HG03064 (cell line): Measurements from ENCODE around the gene IFT172.
"Not testable (repeated sequence)": the region's sequence is repeated elsewhere in the genome, so short reads cannot be mapped to it uniquely, and the experiment has no call there.

ENCODE experiments used
- ATAC-seq: cut with Tn5 transposase; IDR thresholded peaks from one replicate; pipeline ENCODE4 v1.9.1; 2021; ENCODE audit warnings: low read depth; ENCODE audit not compliant: unreplicated experiment

The IFT172 gene, protein sequence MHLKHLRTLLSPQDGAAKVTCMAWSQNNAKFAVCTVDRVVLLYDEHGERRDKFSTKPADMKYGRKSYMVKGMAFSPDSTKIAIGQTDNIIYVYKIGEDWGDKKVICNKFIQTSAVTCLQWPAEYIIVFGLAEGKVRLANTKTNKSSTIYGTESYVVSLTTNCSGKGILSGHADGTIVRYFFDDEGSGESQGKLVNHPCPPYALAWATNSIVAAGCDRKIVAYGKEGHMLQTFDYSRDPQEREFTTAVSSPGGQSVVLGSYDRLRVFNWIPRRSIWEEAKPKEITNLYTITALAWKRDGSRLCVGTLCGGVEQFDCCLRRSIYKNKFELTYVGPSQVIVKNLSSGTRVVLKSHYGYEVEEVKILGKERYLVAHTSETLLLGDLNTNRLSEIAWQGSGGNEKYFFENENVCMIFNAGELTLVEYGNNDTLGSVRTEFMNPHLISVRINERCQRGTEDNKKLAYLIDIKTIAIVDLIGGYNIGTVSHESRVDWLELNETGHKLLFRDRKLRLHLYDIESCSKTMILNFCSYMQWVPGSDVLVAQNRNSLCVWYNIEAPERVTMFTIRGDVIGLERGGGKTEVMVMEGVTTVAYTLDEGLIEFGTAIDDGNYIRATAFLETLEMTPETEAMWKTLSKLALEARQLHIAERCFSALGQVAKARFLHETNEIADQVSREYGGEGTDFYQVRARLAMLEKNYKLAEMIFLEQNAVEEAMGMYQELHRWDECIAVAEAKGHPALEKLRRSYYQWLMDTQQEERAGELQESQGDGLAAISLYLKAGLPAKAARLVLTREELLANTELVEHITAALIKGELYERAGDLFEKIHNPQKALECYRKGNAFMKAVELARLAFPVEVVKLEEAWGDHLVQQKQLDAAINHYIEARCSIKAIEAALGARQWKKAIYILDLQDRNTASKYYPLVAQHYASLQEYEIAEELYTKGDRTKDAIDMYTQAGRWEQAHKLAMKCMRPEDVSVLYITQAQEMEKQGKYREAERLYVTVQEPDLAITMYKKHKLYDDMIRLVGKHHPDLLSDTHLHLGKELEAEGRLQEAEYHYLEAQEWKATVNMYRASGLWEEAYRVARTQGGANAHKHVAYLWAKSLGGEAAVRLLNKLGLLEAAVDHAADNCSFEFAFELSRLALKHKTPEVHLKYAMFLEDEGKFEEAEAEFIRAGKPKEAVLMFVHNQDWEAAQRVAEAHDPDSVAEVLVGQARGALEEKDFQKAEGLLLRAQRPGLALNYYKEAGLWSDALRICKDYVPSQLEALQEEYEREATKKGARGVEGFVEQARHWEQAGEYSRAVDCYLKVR (N-terminal part only)

DNA sequence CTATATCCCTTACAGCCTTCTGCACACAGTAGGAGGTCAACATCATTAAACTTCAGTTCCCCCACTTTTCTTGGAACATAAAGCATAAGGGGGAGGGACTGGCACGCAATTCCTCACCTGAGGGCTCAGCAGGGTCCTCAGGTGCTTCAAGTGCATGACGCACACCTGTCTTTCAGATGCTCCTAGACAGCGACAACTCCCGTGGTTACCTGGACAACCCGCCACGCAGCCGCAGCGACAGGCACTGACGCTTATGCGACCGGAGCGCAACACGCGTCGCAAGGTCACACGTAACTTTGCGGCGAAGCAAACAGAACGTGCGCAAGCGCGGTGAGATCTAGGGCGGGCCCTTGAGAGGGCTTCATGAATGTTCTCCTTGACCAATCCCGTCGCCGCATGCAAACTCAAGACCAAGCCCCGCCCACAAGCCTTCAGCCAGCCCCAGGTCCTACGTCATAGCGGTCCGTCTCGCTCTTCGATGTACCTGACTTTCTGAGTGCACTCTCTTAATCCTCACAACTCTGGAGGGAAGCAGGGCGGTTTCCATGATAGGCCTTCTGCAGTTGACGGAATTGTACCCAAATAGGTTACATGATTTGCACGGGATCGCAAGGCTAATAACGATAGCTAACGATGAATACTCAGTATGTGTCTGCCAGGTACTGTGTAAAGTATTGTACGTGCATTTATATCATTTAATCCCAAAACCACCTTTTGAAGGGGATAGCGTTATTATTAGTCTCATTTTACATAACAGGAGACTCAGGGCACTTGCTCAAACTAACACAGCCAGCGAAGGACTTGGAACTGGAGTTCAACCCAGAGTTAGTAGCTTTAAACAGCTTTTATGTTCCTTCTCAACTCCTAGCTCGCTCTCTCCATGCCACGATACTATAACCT lies at the start of gene IFT172:
Gene IFT172, minus strand, starts transcription at position 246 of the 900 bp plus-strand sequence. Its CDS starts 90 bp downstream, at position 156.
- ATAC-seq = peak; percentile 98

DNA sequence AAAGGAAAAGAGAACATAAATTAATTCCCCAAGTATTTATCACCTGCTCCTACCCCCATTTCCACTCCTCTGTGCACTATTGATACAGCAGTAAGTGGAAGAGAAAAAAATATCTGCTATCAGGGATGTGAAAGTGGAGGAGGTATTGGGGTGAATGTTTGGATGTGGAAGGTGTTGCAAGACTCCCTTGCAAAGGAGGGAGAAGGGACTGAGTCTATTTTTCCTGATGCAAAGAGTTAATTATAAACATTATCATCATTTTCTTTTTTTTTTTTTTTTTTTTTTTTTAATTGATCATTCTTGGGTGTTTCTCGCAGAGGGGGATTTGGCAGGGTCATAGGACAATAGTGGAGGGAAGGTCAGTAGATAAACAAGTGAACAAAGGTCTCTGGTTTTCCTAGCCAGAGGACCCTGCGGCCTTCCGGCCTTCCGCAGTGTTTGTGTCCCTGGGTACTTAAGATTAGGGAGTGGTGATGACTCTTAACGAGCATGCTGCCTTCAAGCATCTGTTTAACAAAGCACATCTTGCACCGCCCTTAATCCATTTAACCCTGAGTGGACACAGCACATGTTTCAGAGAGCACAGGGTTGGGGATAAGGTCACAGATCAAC lies 49.4 kb upstream of the IFT172 start:
- not testable (repeated sequence) for ATAC-seq

DNA sequence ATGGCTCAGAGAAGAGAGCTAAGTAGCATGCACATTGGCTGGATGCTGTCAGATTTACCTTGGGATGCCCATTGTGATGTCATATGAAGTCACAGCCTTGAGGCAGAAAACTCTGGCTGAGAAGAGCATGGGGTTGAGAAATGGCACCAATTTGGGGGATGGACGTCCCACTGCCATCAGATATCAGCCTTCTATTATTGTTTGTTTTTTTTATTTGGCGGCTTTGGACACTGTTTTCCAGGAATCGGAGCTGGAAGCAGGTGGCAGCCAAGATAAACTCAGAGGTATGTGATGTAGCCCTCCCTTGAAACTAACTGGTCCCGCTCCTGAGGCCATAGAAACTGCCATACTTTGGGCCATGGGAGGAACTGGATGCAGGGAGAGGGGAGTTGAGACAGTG lies 47.7 kb upstream of the IFT172 start:
- ATAC-seq = no peak

DNA sequence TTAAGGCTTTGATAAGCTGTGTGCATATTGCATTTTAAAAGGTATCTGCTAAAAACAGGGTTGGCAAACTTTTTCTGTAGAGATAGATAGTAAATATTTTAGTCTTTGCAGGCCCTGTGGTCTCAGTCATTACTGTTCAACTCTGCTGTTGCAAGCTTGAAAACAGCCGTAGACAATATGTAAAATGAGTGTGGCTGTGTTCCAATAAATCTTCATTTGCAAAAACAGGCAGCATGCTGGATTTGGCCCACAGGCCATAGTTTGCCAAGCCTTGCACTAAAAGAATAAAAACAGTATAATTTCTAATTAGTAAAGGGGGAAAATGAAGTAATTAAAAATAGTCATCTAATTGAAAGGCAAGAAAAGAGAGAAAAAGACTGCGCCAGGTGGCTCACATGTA lies 42.4 kb upstream of the IFT172 start:
- ATAC-seq = no peak

DNA sequence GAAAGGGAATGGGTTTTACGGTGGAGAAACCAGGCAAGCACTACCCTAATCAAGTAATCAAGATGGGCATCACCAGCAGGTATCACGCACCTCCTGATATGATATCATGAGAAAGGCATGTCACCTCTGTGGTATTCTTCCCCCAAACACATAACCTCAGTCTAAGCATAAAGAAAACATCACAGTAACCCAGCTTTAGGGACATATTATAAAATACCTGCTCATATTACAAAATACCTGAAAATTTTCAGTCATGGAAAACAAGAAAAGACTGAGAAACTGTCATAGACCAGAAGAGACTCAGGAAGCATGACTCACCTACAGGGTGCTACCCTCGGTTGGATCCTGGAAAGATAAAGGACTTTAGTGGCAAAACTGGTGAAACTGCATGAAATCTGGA lies 37.6 kb upstream of the IFT172 start:
- ATAC-seq = no peak

DNA sequence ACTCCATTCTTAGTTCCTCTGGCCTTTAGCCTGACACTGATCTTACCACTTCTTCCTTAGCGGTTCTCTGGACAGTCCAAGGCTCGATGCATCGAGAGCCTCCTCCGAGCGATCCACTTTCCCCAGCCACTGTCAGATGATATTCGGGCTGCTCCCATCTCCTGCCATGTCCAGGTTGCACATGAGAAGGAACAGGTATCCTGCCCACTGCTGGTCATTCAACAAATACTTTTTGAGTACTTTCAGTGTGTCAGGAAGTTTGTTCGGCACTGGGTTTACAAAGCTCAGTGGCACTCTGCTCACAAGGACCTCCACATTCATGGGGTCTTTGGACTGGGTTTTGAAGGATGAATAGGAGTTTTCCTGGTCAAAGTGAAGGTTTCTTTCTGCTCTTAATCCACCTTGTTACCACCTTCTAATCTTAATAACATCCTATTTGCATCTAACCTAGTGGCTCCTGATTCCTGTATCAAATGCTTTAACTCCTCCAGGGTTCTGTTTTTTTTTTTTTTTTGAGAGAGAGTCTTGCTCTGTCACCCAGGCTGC lies 32.9 kb upstream of the IFT172 start:
- no peak for ATAC-seq

DNA sequence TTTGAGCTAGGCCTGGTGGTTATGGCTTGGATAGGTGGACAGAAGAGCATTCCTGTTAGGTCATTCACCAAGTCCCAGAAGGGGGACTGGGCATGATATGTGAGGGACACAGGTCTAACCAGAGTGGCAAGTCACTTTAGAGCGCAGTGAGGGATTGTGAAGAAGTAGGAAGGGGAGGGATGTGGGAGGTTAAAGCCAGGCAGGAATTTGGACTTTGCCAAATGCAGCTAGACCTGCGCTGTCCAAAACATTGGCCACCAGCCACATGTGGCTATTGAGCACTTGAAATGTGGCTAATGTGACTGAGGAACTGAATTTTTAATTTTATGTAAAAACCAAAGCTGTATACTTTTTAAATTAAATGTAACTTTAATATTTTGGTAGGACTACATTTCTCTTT lies 30.8 kb upstream of the IFT172 start:
- ATAC-seq = no peak

DNA sequence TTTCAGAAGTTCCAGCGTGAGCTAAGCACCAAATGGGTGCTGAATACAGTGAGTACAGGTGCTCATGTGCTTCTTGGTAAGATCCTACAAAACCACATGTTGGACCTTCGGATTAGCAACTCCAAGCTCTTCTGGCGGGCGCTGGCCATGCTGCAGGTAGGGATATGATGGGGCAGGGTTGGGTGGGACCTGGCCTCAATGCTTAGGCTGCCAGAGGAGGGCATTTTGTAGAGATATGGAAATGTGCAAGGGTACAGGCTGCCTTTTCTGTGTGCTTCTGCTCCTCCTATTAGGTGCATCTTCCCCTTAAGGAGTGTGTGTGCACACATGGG lies 29.2 kb upstream of the IFT172 start:
- ATAC-seq = no peak

DNA sequence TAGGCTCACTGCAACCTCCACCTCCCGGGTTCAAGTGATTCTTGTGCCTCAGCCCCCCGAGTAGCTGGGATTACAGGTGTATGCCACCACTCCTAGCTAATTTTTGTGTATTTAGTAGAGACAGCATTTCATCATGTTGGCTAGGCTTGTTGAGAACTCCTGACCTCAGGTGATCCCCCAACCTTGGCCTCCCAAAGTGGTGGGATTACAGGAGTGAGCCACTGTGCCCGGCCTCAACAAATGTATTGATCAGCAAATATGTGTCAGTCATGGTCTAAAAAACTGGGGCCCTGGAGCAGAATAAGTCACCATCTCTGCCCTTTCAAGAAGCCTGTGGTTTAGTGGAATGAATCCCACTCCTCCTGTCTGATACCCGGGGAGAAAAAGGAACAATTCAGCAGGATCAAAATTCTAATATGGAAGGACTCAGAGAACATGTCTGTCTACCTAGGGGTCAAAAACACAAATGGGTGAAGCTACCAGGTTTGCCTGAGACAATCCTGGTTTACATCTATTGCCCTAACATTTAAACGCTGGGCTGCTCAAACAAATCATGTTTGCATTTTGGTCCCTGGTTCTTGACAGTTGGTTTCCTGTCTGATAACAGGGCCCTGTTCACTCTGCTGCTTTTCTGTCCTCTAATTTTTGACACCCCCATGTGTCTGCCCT lies 28.7 kb upstream of the IFT172 start:
- ATAC-seq = no peak

DNA sequence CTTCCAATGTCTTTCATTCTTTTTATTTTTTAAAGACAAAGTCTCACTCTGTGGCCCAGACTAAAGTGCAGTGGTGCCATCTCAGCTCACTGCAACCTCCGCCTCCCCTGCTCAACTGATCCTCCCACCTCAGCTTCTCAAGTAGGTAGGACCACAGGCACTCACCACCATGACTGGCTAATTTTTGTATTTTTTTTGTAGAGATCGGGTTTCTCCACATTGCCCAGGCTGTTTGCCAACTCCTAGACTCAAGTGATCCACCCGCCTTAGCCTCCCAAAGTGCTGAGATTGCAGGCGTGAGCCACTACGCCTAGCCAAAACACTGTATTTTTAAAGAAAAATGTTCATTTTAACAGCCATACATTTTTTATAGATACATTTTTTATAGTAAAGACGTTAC lies 19.8 kb upstream of the IFT172 start:
- ATAC-seq = no peak

DNA sequence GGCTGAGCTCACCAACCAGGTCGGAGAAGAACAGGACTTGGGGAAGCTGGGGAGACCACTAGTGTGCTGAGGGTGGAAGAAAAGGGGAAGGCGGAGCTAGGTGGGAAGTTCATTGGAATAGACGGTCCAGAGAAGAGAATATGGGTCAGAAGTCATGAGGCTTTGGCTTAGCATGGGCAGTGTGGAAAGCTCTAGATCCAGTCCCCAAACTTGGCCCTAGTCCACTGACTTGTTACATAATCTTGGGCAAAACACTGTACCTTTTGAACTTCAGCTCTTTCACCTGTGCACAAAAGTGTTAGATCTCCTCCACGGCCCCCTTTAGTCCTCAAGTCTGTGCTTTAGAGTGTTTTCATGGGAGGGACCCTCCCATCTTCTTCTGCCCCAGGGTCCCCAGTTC lies 17.8 kb upstream of the IFT172 start:
- no peak for ATAC-seq

DNA sequence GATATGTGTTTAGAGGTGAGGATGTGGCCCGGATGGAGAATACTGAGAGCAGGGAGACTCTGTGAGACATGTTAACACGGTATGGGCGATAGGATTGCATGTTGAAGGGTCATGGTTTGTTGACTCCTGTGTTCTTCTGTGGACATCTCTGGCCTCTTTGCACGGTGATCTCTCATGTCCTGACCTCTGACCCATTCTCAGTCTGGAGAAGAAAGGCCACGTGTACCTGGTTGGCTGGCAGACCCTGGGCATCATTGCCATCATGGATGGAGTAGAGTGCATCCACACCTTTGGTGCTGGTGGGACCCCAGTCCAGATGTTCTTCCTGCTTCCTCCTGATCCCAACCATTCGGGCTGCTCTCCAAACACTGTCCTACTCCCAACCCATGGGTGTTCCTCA lies 17.0 kb upstream of the IFT172 start:
- no peak for ATAC-seq

DNA sequence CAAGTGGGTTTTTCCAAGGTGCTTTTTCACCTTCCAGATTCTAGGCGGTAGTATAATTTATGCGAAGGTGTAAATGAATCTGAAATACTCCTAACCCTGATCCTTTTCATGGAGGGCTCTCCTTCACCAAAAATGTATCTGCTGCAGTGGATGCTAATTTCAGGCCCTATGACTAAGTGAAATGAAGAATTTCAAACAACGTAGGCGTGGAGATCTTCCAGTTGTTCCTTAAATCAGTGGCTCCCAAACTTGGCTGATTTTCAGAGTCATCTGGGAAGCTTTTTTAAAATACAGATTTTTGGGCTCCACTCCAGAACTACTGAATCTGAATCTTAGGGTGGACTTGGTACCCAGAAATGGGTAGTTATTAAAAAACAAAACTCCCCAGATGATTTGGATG lies 12.6 kb upstream of the IFT172 start:
- no peak for ATAC-seq

DNA sequence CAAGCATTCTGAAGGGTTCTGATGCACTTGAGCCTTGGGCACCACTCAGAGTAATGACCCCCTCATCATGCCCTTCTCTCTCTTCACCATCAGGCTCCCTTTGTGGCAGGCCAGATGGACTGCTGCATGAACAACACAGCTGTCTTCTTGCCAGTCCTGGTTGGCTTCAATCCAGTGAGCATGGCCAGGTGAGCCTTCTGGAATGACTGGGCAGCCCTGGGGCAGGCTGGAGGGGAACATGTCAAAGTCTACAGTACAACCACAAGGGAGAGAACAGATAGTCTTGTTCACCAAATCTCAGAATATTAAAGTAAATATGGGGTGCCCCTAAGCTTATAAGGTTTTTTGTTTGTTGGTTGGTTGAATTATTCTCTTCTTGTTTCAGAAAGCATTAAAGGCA lies 11.5 kb upstream of the IFT172 start:
- ATAC-seq = no peak

DNA sequence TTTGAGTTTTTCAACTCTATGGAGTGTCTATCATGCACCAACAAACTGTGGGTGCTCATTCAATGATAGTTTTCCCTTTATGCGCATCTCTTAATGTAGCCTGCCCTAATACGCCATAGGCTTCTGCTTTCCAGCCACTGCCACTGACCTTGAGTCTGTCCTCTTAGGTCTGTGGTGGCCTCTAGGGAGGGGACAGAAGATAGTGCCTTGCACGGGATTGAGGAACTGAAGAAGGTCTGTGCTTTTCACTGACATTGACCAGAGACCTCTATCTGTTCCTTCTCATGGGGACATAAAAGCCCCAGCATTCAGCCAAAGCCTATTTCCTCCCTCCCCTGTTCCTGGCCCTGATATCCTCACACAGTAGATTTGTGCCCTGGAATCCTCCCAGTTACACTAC lies 9.4 kb upstream of the IFT172 start:
- ATAC-seq = no peak

DNA sequence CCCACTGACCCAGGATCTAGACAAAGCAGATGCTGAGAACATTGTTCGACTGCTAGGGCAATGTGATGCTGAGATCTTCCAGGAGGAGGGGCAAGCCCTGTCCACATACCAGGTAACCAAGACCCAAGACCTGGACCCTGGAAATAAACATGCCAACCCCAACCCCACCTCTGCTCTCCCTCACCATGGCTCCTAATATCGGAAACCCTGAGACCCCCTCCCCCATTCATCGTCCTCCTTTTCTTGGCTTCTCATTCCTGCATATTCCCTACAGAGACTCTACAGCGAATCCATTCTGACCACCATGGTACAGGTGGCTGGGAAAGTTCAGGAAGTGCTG lies 7.7 kb upstream of the IFT172 start:
- no peak for ATAC-seq

DNA sequence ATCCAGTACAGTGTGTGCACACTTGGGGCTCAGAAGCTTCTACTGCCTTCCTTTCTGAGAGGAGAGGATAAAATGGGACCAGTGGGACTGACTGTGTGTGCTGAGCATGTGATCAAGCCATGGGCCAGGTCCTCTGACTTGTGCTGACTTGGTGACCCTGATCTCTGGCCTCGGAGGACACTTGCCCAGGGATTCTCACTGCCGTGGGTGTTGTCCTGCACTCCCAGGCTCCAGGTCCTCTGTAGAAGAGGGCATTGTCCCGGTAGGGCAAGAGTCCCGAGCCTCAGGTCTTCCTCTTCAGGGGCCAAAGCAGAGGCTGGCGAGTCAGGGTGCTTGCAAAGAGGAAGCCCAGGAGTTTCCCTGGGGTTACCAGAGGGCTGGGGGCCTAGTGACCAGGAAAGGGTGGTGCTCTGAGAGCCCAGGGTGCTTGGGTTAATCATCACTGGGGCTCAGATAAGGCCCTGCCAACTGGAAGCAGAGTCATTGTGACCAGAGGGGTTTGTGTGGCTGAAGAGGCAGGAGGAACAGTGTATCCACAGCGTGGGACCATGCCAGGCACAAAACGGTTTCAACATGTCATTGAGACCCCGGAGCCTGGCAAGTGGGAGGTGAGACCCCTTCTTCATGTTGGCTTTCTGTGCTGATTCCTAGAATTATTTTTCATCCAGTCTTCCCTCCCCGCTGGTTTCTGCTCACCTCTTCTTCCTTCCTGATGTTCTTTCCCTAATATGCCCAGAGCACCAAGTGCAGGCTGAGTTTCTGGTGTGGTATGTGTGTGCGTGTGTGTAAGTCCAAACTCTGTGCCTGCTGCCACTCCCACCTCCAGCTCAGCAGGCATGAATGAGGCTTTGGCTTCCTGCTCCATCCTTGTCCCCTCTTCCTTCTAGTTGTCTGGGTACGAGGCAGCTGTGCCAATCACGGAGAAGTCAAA lies 7.1 kb upstream of the IFT172 start, which contains the start of gene GCKR:
Gene GCKR, plus strand, starts transcription at position 483 of the 931 bp plus-strand sequence. Its CDS starts 66 bp downstream, at position 549.
- no peak for ATAC-seq
